H1 (cell line): ENCODE results near the gene SLC4A7. TPM values are rescaled to one million over a fixed set of nuclear protein-coding genes. Genes with fewer than 3 reads are reported as not detected.

ENCODE experiments used
- CTCF ChIA-PET: fragments of 300-600 bp; sonication (Branson Sonifier 250); formaldehyde crosslinking; loops from one replicate; lab custom pipeline; 2021; ENCODE audit not compliant: partially characterized antibody; lab: Charles Lee
- POLR2A ChIA-PET: fragments of 300-600 bp; sonication (Branson Sonifier 250); formaldehyde crosslinking; loops from one replicate; lab custom pipeline; 2021; ENCODE audit warnings: inconsistent platforms; ENCODE audit not compliant: partially characterized antibody; lab: Charles Lee
- DNase-seq, 2 experiments: peaks; one replicate each; pipeline versions ENCODE4 v3.0.0 to v3.0.0-alpha.2; 2010 to 2022; ENCODE audit warnings: low spot score in 2 of 2, low read depth in 1 of 2, mixed read lengths in 1 of 2
- FAIRE-seq: peaks from 2 replicates; lab custom pipeline; 2011; peaks lifted over from hg19 to GRCh38; lab: Jason Lieb, UNC
- H2AFZ ChIP-seq: 2 replicates; pipeline ENCODE4 v1.8.1; 2012; ENCODE audit warnings: low read length, inconsistent platforms
- H2AK5ac ChIP-seq: 2 replicates; pipeline ENCODE4 v1.6.1; 2013; ENCODE audit warnings: low read depth, low read length
- H2BK120ac ChIP-seq: replicated peaks from 2 replicates; pipeline ENCODE3; 2013; ENCODE audit warnings: low read depth, low read length, inconsistent platforms
- H2BK12ac ChIP-seq: 2 replicates; pipeline ENCODE4 v1.6.1; 2013; ENCODE audit warnings: low read depth, low read length
- H2BK15ac ChIP-seq: 2 replicates; pipeline ENCODE4 v1.6.1; 2013; ENCODE audit warnings: low read length
- H2BK20ac ChIP-seq: 2 replicates; pipeline ENCODE4 v1.6.1; 2013; ENCODE audit warnings: low read length
- H2BK5ac ChIP-seq: 2 replicates; pipeline ENCODE4 v1.6.1; 2013; ENCODE audit warnings: low read depth, low read length
- H3K14ac ChIP-seq: 2 replicates; pipeline ENCODE4 v1.6.1; 2013; ENCODE audit warnings: inconsistent platforms; ENCODE audit not compliant: insufficient read length
- H3K18ac ChIP-seq: 2 replicates; pipeline ENCODE4 v1.6.1; 2013; ENCODE audit warnings: low read length; ENCODE audit errors: extremely low read depth
- H3K23ac ChIP-seq: 2 replicates; pipeline ENCODE4 v1.6.1; 2013; ENCODE audit warnings: inconsistent platforms; ENCODE audit not compliant: insufficient read length
- H3K23me2 ChIP-seq: 2 replicates; pipeline ENCODE4 v1.6.1; 2013; ENCODE audit warnings: low read depth, low read length
- H3K27ac ChIP-seq: 2 replicates; pipeline ENCODE4 v1.6.1; 2011; ENCODE audit warnings: low read depth, low read length, inconsistent platforms
- H3K27me3 ChIP-seq, 4 experiments: replicated peaks in 1 of 4; 1 replicate in 1 of 4; 2 replicates in 3 of 4; pipeline versions ENCODE4 v1.6.1 to v1.8.1; 2011 to 2013; ENCODE audit warnings: low read length in 3 of 4, mild to moderate bottlenecking in 3 of 4, inconsistent platforms in 2 of 4, mixed read lengths in 2 of 4, moderate library complexity in 1 of 4; ENCODE audit not compliant: control insufficient read depth in 3 of 4, insufficient read depth in 3 of 4; ENCODE audit errors: extremely low read depth in 1 of 4
- H3K36me3 ChIP-seq, 4 experiments: 2 replicates each; pipeline versions ENCODE4 v1.6.1 to v1.8.1; 2011 to 2013; ENCODE audit warnings: mild to moderate bottlenecking in 4 of 4, low read length in 3 of 4, moderate library complexity in 2 of 4, control low read depth in 1 of 4, inconsistent platforms in 1 of 4; ENCODE audit not compliant: insufficient read depth in 4 of 4, control insufficient read depth in 2 of 4
- H3K4ac ChIP-seq: replicated peaks from 2 replicates; pipeline ENCODE3; 2013; ENCODE audit warnings: low read length, low read depth, mixed read lengths, inconsistent platforms; ENCODE audit not compliant: insufficient read length
- H3K4me1 ChIP-seq, 4 experiments: replicated peaks in 1 of 4; 1 replicate in 1 of 4; 2 replicates in 3 of 4; pipeline versions ENCODE4 v1.6.1 to v1.8.1; 2011 to 2013; ENCODE audit warnings: low read length in 3 of 4, inconsistent platforms in 2 of 4, mixed read lengths in 1 of 4; ENCODE audit not compliant: insufficient read depth in 4 of 4, control insufficient read depth in 3 of 4
- H3K4me2 ChIP-seq, 2 experiments: 2 replicates each; pipeline versions ENCODE4 v1.6.1 to v1.8.1; 2011 to 2013; ENCODE audit warnings: low read depth in 2 of 2, low read length in 2 of 2, control low read depth in 1 of 2, inconsistent platforms in 1 of 2, mild to moderate bottlenecking in 1 of 2; ENCODE audit not compliant: insufficient read depth in 1 of 2
- H3K4me3 ChIP-seq, 4 experiments: fragments of 200-600, 300-600 bp in 1 of 4; sonication (generic), shearing (Covaris generic), sonication (Bioruptor Twin) in 1 of 4; 2 replicates each; pipeline versions ENCODE4 v1.5.1 to v1.8.1; 2011 to 2016; ENCODE audit warnings: low read length in 4 of 4, low read depth in 3 of 4, control low read depth in 2 of 4, inconsistent platforms in 2 of 4, mild to moderate bottlenecking in 2 of 4, mixed read lengths in 1 of 4, moderate library complexity in 1 of 4; ENCODE audit not compliant: insufficient read depth in 2 of 4; ENCODE audit errors: extremely low read depth in 1 of 4
- H3K56ac ChIP-seq: replicated peaks from 2 replicates; pipeline ENCODE3; 2013; ENCODE audit warnings: low read depth, mild to moderate bottlenecking, mixed read lengths, low read length, inconsistent platforms; ENCODE audit not compliant: insufficient read length
- H3K79me1 ChIP-seq: 2 replicates; pipeline ENCODE4 v1.6.1; 2013; ENCODE audit warnings: low read depth, low read length, control low read depth
- H3K79me2 ChIP-seq, 2 experiments: 2 replicates each; pipeline versions ENCODE4 v1.6.1 to v1.8.1; 2012 to 2013; ENCODE audit warnings: low read length in 2 of 2, mild to moderate bottlenecking in 2 of 2, inconsistent platforms in 1 of 2; ENCODE audit not compliant: insufficient read depth in 2 of 2, control insufficient read depth in 1 of 2
- H3K9ac ChIP-seq, 4 experiments: replicated peaks in 1 of 4; 1 replicate in 1 of 4; 2 replicates in 3 of 4; pipeline versions ENCODE4 v1.6.1 to v1.8.1; 2011 to 2013; ENCODE audit warnings: low read depth in 3 of 4, low read length in 3 of 4, control low read depth in 2 of 4, mild to moderate bottlenecking in 2 of 4, moderate library complexity in 2 of 4, inconsistent platforms in 1 of 4; ENCODE audit errors: extremely low read depth in 1 of 4
- H3K9me3 ChIP-seq, 2 experiments: 2 replicates each; pipeline versions ENCODE4 v1.6.1 to v1.8.1; 2012 to 2013; ENCODE audit warnings: mild to moderate bottlenecking in 2 of 2, moderate library complexity in 2 of 2, control low read depth in 1 of 2, inconsistent platforms in 1 of 2, low read depth in 1 of 2, low read length in 1 of 2, mixed read lengths in 1 of 2; ENCODE audit not compliant: insufficient read depth in 2 of 2
- H4K20me1 ChIP-seq, 2 experiments: replicated peaks in 1 of 2; 2 replicates each; pipeline versions ENCODE3 to v1.8.1; 2011 to 2013; ENCODE audit warnings: inconsistent platforms in 2 of 2, low read length in 2 of 2, mild to moderate bottlenecking in 1 of 2; ENCODE audit not compliant: insufficient read depth in 2 of 2, control insufficient read depth in 1 of 2
- H4K5ac ChIP-seq: 2 replicates; pipeline ENCODE4 v1.6.1; 2013; ENCODE audit warnings: low read length, low read depth, mixed read lengths, inconsistent platforms; ENCODE audit not compliant: insufficient read length
- H4K8ac ChIP-seq: 2 replicates; pipeline ENCODE4 v1.8.0; 2013; ENCODE audit warnings: mild to moderate bottlenecking, moderate library complexity, low read length, inconsistent platforms; ENCODE audit not compliant: insufficient read depth; ENCODE audit errors: extremely low read depth
- H4K91ac ChIP-seq: replicated peaks from 2 replicates; pipeline ENCODE3; 2013; ENCODE audit warnings: low read length, mixed read lengths, inconsistent platforms; ENCODE audit not compliant: insufficient read length
- CREB1 ChIP-seq: IDR thresholded peaks from 2 replicates; pipeline ENCODE4 v1.6.1; 2012; ENCODE audit warnings: inconsistent platforms
- KDM4A ChIP-seq: IDR thresholded peaks from one replicate; pipeline ENCODE4 v1.7.1; 2012; ENCODE audit warnings: low read depth, mild to moderate bottlenecking, moderate library complexity, low read length, inconsistent platforms; ENCODE audit not compliant: severe bottlenecking
- RBBP5 ChIP-seq: IDR thresholded peaks from 2 replicates; pipeline ENCODE4 v1.7.1; 2012; ENCODE audit warnings: low read depth, mild to moderate bottlenecking, inconsistent platforms, low read length, moderate library complexity, borderline replicate concordance
- TCF12 ChIP-seq: IDR thresholded peaks from 2 replicates; pipeline ENCODE4 v1.6.1; 2011; ENCODE audit warnings: low read depth, mild to moderate bottlenecking, low read length
- WGBS, 2 experiments: shearing (Covaris generic) in 1 of 2; methylation state at CpG; one replicate each; pipeline versions ENCODE4 v1.1.6 to v1.1.7; 2013 to 2015; ENCODE audit warnings: low lambda C conversion rate in 2 of 2, mixed read lengths in 2 of 2, inconsistent platforms in 1 of 2, low coverage in 1 of 2, missing lambda C conversion rate in 1 of 2; ENCODE audit not compliant: insufficient replicate concordance in 2 of 2, insufficient coverage in 1 of 2, insufficient read length in 1 of 2; ENCODE audit errors: extremely low coverage in 1 of 2, missing lambda C conversion rate in 1 of 2; 5-methylcytosine and 5-hydroxymethylcytosine counted together
- polyA plus RNA-seq, 7 experiments: library from polyadenylated mRNA; depleted of rRNA in 3 of 7; stranded (reverse) in 5 of 7; unstranded in 2 of 7; fragments of >200 nt in 5 of 7; fragments of 200-250 nt in 2 of 7; gene quantifications; 1 replicate in 5 of 7; 2 replicates in 1 of 7; 4 replicates in 1 of 7; pipeline versions ENCODE4 v1.2.1 to v1.2.3, GENCODE V29; 2011 to 2013; ENCODE audit warnings: missing spikeins in 2 of 7, mixed read lengths in 2 of 7
- total RNA-seq: library from RNA; stranded (reverse); fragmentation: NEBNext Ultra II Directional; extraction: Animal tissue kit (Norgen Biotek cat#: 25700); gene quantifications from 2 replicates; pipeline ENCODE4 v1.2.1, GENCODE V29; 2021

SLC4A7 gene
- total and polyA plus RNA-seq, 2 of the 8 experiments (the other 6 are each of a cell fraction or from before 2014, with no cell fraction given): 14.9 to 70.5 TPM

DNA sequence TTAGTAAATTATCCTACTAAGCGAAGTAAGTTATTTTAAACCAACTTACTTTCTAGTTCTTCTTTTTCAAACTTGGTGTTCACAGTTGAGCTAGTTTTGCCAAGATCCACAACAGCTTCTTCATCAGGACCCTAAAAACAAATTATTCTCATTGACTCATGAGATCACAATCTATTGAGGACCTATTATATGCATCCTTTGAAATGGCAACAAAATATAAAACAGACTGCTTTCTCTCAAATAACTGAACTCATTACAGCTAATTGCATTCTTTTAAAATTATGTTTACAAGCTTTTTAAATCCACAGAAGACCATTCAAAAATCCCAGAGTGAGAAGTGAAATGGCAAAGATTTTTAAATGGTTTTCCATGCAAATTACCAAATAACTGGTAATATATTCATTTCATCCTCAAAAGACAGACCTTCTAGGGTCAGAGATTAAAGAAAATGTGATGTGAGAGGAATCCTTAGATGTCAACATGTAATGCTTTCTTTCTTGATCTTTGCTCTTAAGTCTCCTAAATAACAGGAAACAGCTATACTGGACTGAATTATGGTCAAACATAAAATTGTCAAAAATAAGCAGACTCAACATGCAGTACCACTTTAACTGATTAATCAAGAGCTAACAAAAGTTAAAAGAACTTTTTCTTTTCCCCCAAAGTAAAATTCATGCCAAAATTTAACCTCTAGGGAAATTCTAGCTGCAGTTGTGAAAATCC, 31.7 kb downstream of the SLC4A7 start:
- Histone ChIP-seq H3K9me3 (no peaks in the 10 kb centered on the region), H2BK120ac (no peak overlapping the region), H2BK20ac (no peak overlapping the region), H4K91ac (no peak overlapping the region), H3K4me3 (no peak overlapping the region), H2BK12ac (no peak overlapping the region), H2BK5ac (no peak overlapping the region), H3K4ac (no peak overlapping the region), H3K4me2 (no peak overlapping the region), H4K5ac (no peak overlapping the region), H3K27me3 (no peaks in the 10 kb centered on the region), H3K23ac (no peak overlapping the region), H2AFZ (no peak overlapping the region), H3K79me1 (no peaks in the 10 kb centered on the region), H3K36me3 (peaks cover 0 to 4% (median 3%) of the 10 kb centered on the region in 4 experiments; a peak in 4 of 8 replicates), H3K18ac (no peak overlapping the region), H3K79me2 (peaks cover 0 to 75% of the 10 kb centered on the region in 2 experiments; a peak in 2 of 4 replicates), H3K27ac (no peak overlapping the region), H3K4me1 (peaks cover 0 to 8% (median 0%) of the 10 kb centered on the region in 4 experiments; a peak in 1 of 7 replicates), H3K56ac (no peak overlapping the region), H3K14ac (no peak overlapping the region), H3K9ac (no peak overlapping the region), H4K20me1 (peaks cover 0 to 3% of the 10 kb centered on the region in 2 experiments), H2AK5ac (no peak overlapping the region), H4K8ac (no peak overlapping the region), H2BK15ac (no peak overlapping the region), H3K23me2 (no peaks in the 10 kb centered on the region)
- FAIRE-seq (no peak), DNase-seq (no peak)
- 92% methylated on average over 1 of the region's 1 CpG; no CpG with 5 or more reads in 1 of the 2 experiments for WGBS, 2 experiments
- TF ChIP-seq RBBP5 (no peak), CREB1 (no peak), TCF12 (no peak), KDM4A (no peak)
- ChIA-PET POLR2A (interaction anchor here (1.3 kb wide), 1 partner anchor 10 kb away, joined by 3 read pairs; no protein-coding TSS in a partner anchor), CTCF (interaction anchor here (0.6 to 2.5 kb wide), 5 partner anchors 15 to 232 kb away, joined by 3 to 6 read pairs (median 3); no protein-coding TSS in a partner anchor)
